Endodermal cell (in vitro differentiated cells): ENCODE data around the gene TCF12. TPM values are rescaled to one million over a fixed set of nuclear protein-coding genes. Genes with fewer than 3 reads are reported as not detected.

ENCODE experiments used
- DNase-seq: peaks from one replicate; pipeline ENCODE4 v3.0.0-alpha.2; 2017
- H3K27ac ChIP-seq: 2 replicates; pipeline ENCODE4 v1.5.1; 2013; ENCODE audit warnings: mild to moderate bottlenecking, low read depth, low read length, moderate library complexity
- H3K27me3 ChIP-seq: 2 replicates; pipeline ENCODE4 v1.6.1; 2013; ENCODE audit warnings: mild to moderate bottlenecking, low read length, moderate library complexity; ENCODE audit not compliant: insufficient read depth, control insufficient read depth, poor library complexity, severe bottlenecking
- H3K36me3 ChIP-seq: 2 replicates; pipeline ENCODE4 v1.7.0; 2013; ENCODE audit warnings: mild to moderate bottlenecking, low read length, moderate library complexity; ENCODE audit not compliant: control insufficient read depth, insufficient read depth
- H3K4me1 ChIP-seq: one replicate; pipeline ENCODE4 v1.7.0; 2013; ENCODE audit warnings: low read length; ENCODE audit not compliant: control insufficient read depth, insufficient read depth
- H3K4me3 ChIP-seq: 2 replicates; pipeline ENCODE4 v1.5.1; 2013; ENCODE audit warnings: mild to moderate bottlenecking, low read length, moderate library complexity
- H3K9ac ChIP-seq: 2 replicates; pipeline ENCODE4 v1.6.1; 2013; ENCODE audit warnings: mild to moderate bottlenecking, low read length, moderate library complexity; ENCODE audit not compliant: poor library complexity, severe bottlenecking; ENCODE audit errors: extremely low read depth
- H3K9me3 ChIP-seq: 2 replicates; pipeline ENCODE4 v1.6.1; 2013; ENCODE audit warnings: mild to moderate bottlenecking, low read length, moderate library complexity; ENCODE audit not compliant: control insufficient read depth
- H3K27ac Mint-ChIP-seq: 2 replicates; pipeline ENCODE4 v1.8.0; 2020; ENCODE audit warnings: mixed read lengths
- H3K27me3 Mint-ChIP-seq: 2 replicates; pipeline ENCODE4 v1.8.0; 2021; ENCODE audit warnings: mild to moderate bottlenecking, mixed read lengths; ENCODE audit not compliant: insufficient read depth
- H3K36me3 Mint-ChIP-seq: 2 replicates; pipeline ENCODE4 v1.8.0; 2020; ENCODE audit warnings: low read depth, mixed read lengths
- H3K4me1 Mint-ChIP-seq: 2 replicates; pipeline ENCODE4 v1.8.0; 2020; ENCODE audit warnings: mixed read lengths
- H3K4me3 Mint-ChIP-seq: 2 replicates; pipeline ENCODE4 v1.8.0; 2020; ENCODE audit warnings: mild to moderate bottlenecking, moderate library complexity, mixed read lengths
- H3K9me3 Mint-ChIP-seq: 2 replicates; pipeline ENCODE4 v1.8.0; 2020; ENCODE audit warnings: mild to moderate bottlenecking, mixed read lengths
- CTCF ChIP-seq: fragments of 200-600 bp; sonication (generic); conservative IDR thresholded peaks from 2 replicates; pipeline ENCODE4 v1.5.0; 2021; ENCODE audit warnings: antibody characterized with exemption, mild to moderate bottlenecking
- WGBS, 2 experiments: methylation state at CpG; one replicate each; pipeline versions ENCODE4 v1.1.5 to v1.1.7; 2013; ENCODE audit warnings: missing lambda C conversion rate in 2 of 2, mixed read lengths in 1 of 2; ENCODE audit not compliant: insufficient coverage in 1 of 2, insufficient read length in 1 of 2; 5-methylcytosine and 5-hydroxymethylcytosine counted together
- total RNA-seq, 2 donors: library from RNA; stranded (reverse); fragmentation: NEBNext Ultra II Directional in 1 of 2; extraction: Animal tissue kit (Norgen Biotek cat#: 25700) in 1 of 2; gene quantifications; 2 replicates in 1 of 2; 3 replicates in 1 of 2; pipeline ENCODE4 v1.2.1, GENCODE V29; 2021

Gene TCF12
- total RNA-seq, 2 donors from 2014 or later: 103 to 121 TPM

GRCh38 chr15:57152133-57152532 is 233.7 kb downstream of the TCF12 start:
- no peak overlapping the region for H3K4me3 Mint-ChIP-seq
- Histone ChIP-seq H3K9me3 (peaks cover 27% of the 10 kb centered on the region), H3K4me3 (no peak overlapping the region), H3K27ac (no peak overlapping the region), H3K4me1 (no peaks in the 10 kb centered on the region), H3K36me3 (peaks cover 14% of the 10 kb centered on the region), H3K27me3 (no peaks in the 10 kb centered on the region), H3K9ac (no peak overlapping the region)
- H3K4me1 Mint-ChIP-seq: no peaks in the 10 kb centered on the region
- H3K27me3 Mint-ChIP-seq: no peaks in the 10 kb centered on the region
- DNase-seq: no peak
- peaks cover 22% of the 10 kb centered on the region for H3K9me3 Mint-ChIP-seq
- no peak overlapping the region for H3K27ac Mint-ChIP-seq
- TF ChIP-seq CTCF: no peak
- WGBS, 2 experiments: 96% methylated on average over 1 of the region's 1 CpG; no CpG with 5 or more reads in 1 of the 2 experiments
- peaks cover 26% of the 10 kb centered on the region for H3K36me3 Mint-ChIP-seq

- Histone ChIP-seq H3K9me3 (peaks cover 27% of the 10 kb centered on the region), H3K27me3 (no peaks in the 10 kb centered on the region), H3K36me3 (peaks cover 14% of the 10 kb centered on the region), H3K9ac (no peak overlapping the region), H3K27ac (no peak overlapping the region), H3K4me1 (no peaks in the 10 kb centered on the region), H3K4me3 (no peak overlapping the region)
- Mint-ChIP-seq H3K4me3 (no peak overlapping the region), H3K27ac (no peak overlapping the region), H3K9me3 (peaks cover 22% of the 10 kb centered on the region), H3K4me1 (peaks cover 1% of the 10 kb centered on the region), H3K27me3 (no peaks in the 10 kb centered on the region), H3K36me3 (peaks cover 26% of the 10 kb centered on the region)
- 83 to 100% methylated on average over 1 to 2 of the region's 3 CpGs for WGBS, 2 experiments
- TF ChIP-seq CTCF: no peak
- DNase-seq: no peak
These were observed 234.5 kb downstream of the TCF12 start for GRCh38 chr15:57152666-57153539.

- Histone ChIP-seq H3K9me3 (peaks cover 22% of the 10 kb centered on the region), H3K27me3 (no peaks in the 10 kb centered on the region), H3K4me1 (no peaks in the 10 kb centered on the region), H3K36me3 (peaks cover 11% of the 10 kb centered on the region), H3K4me3 (no peak overlapping the region), H3K27ac (no peak overlapping the region), H3K9ac (no peak overlapping the region)
- Mint-ChIP-seq H3K4me3 (no peak overlapping the region), H3K27ac (no peak overlapping the region), H3K36me3 (peaks cover 16% of the 10 kb centered on the region), H3K9me3 (peaks cover 16% of the 10 kb centered on the region), H3K4me1 (peaks cover 14% of the 10 kb centered on the region), H3K27me3 (no peaks in the 10 kb centered on the region)
- no peak for TF ChIP-seq CTCF
- 96 to 100% methylated on average over 2 of the region's 3 CpGs for WGBS, 2 experiments
- no peak for DNase-seq
These were observed 237.9 kb downstream of the TCF12 start for GRCh38 chr15:57156210-57156884.
